ENCODE results near the gene GNG14. TPM values are rescaled to one million over a fixed set of nuclear protein-coding genes. Genes with fewer than 3 reads are reported as not detected.

The GNG14 gene
- total RNA-seq (2021) (not detected in 2 replicates), Bru-seq, nascent RNA (percentile 22 among the genes with signal in this experiment), BruChase-seq, experiment 1, labeled RNA remaining after a 2-hour chase (percentile 26 among the genes with signal in this experiment), BruChase-seq, experiment 2, labeled RNA remaining after a 6-hour chase (not detected)
- long read RNA-seq = 0 reads

DNA sequence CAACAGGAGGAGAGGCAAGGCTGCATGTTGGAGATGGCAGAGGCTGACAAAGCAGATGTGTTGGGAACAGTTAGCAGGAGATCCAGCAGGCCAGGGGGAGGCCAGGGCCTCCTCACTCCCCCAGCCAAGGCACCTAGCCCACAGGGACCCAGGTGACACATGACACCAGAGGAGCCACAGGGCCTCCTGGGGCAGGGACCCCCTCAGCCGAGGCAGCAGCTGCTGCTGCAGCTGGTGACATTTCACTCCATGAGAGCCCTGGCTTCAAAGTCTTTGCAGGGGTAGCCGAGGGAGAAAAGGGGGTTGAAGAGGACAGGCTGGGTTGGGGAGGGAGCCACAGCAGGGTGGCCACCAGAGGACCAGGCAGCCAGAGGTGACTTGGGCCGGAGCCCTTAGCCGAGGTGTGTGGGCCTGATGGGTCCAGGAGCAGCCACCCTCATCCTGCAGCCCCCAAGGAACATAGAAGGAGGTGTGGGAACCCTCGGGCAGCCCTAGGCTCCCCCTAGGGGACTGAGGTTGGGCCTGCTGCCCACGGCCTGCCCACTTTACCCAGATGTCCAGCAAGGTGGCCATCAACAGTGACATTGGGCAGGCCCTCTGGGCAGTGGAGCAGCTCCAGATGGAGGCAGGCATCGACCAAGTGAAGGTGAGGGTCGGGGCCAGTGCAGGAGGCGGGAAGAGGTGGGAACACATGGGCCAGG, at the start of gene GNG14:
GNG14 (plus strand) TSS at position 503 of the 701 bp plus-strand sequence; CDS start at position 554, 51 bp downstream.
- Histone ChIP-seq H3K27me3 (ENCODE audit: insufficient read depth, low read depth) (no peaks in the 10 kb centered on the region), H3K79me2 (ENCODE audit: low read depth) (no peaks in the 10 kb centered on the region), H3K4me2 (no peak within 1 kb of the TSS), H3K9me2 (ENCODE audit: insufficient read depth) (no peaks in the 10 kb centered on the region), H3F3A (ENCODE audit: insufficient read depth, low read depth) (peaks cover 26% of the 10 kb centered on the region), H3K36me3 (ENCODE audit: low read depth) (no peaks in the 10 kb centered on the region), H3K27ac (no peak within 1 kb of the TSS), H3K4me1 (replicated peaks; ENCODE audit: insufficient read depth) (no peaks in the 10 kb centered on the region), H3K4me3 (no peak within 1 kb of the TSS), H3K9me3 (ENCODE audit: insufficient read depth, low read depth) (no peaks in the 10 kb centered on the region), H2AFZ (no peak within 1 kb of the TSS), H4K20me1 (ENCODE audit: insufficient read depth) (no peaks in the 10 kb centered on the region; the same call in 1 of the 2 replicates)
- TF ChIP-seq, protein P1, sequence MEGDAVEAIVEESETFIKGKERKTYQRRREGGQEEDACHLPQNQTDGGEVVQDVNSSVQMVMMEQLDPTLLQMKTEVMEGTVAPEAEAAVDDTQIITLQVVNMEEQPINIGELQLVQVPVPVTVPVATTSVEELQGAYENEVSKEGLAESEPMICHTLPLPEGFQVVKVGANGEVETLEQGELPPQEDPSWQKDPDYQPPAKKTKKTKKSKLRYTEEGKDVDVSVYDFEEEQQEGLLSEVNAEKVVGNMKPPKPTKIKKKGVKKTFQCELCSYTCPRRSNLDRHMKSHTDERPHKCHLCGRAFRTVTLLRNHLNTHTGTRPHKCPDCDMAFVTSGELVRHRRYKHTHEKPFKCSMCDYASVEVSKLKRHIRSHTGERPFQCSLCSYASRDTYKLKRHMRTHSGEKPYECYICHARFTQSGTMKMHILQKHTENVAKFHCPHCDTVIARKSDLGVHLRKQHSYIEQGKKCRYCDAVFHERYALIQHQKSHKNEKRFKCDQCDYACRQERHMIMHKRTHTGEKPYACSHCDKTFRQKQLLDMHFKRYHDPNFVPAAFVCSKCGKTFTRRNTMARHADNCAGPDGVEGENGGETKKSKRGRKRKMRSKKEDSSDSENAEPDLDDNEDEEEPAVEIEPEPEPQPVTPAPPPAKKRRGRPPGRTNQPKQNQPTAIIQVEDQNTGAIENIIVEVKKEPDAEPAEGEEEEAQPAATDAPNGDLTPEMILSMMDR (conservative IDR thresholded peaks at IDR 0.05) = no peak
- TF ChIP-seq EZH2 (IDR thresholded peaks at IDR 0.05; ENCODE audit: low read depth) = no peak
- POLR2A ChIA-PET (ENCODE audit: unreplicated experiment) = no interaction called here
- no TSS peak for BruUV-seq (replicated peaks)
- no peak for DNase-seq
- intact Hi-C loops (cut with micrococcal nuclease; ENCODE audit: unreplicated experiment) = no loop called here
- CTCF ChIA-PET = interaction anchor here (0.6 kb wide), 1 partner anchor 104 kb away, joined by 10 read pairs; the partner anchor contains the start of gene JUNB

DNA sequence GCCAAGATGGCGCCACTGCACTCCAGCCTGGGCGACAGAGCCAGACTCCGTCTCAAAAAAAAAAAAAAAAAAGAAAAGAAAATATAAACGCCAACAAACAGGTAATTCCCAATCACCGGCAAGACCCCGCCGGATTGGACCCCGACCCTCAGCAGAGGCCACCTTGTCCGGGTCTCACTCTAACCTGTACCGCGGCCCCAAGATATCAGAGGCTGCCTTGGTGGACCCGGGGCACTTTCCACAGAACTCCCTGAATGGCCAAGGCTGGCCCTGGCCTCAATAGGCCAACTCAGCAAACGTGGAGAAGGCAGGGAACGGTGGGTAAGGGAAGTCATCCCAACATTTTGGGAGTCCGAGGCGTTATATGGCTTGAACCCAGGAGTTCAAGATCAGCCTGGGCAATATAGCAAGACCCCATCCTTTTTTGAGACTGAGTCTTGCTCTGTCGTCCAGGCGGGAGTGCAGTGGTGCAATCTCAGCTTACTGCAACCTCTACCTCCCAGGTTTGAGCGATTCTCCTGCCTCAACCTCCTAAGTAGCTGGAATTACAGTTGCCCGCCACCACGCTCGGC, 49.1 kb upstream of the GNG14 start:
- no peak for DNase-seq

More for the DNA sequence above, 49.1 kb upstream of the GNG14 start:
- no peaks in the 10 kb centered on the region for H3K79me2 ChIP-seq (ENCODE audit: low read depth)
- BruUV-seq (replicated peaks) = no TSS peak
- H3K4me2 ChIP-seq = no peak overlapping the region
- H3K4me3 ChIP-seq = no peak overlapping the region
- TF ChIP-seq EZH2 (IDR thresholded peaks at IDR 0.05; ENCODE audit: low read depth) = no peak
- TF ChIP-seq, protein P1 (conservative IDR thresholded peaks at IDR 0.05) = no peak
- no peaks in the 10 kb centered on the region for H3K9me2 ChIP-seq (ENCODE audit: insufficient read depth)
- H2AFZ ChIP-seq = no peak overlapping the region
- H3K9me3 ChIP-seq (ENCODE audit: insufficient read depth, low read depth) = no peaks in the 10 kb centered on the region
- H3K27ac ChIP-seq = no peak overlapping the region
- no peaks in the 10 kb centered on the region for H3K27me3 ChIP-seq (ENCODE audit: insufficient read depth, low read depth)
- no peaks in the 10 kb centered on the region for H3K4me1 ChIP-seq (replicated peaks; ENCODE audit: insufficient read depth)
- intact Hi-C loops (cut with micrococcal nuclease; ENCODE audit: unreplicated experiment) = no loop called here
- no peaks in the 10 kb centered on the region for H3K36me3 ChIP-seq (ENCODE audit: low read depth)
- H3F3A ChIP-seq (ENCODE audit: insufficient read depth, low read depth) = peaks cover 14% of the 10 kb centered on the region
- POLR2A ChIA-PET (ENCODE audit: unreplicated experiment) = no interaction called here
- CTCF ChIA-PET = no interaction called here
- no peaks in the 10 kb centered on the region for H4K20me1 ChIP-seq (ENCODE audit: insufficient read depth)

Data from PC-9 (cell line).